Measurements from ENCODE around the gene TMEM150A. TPM values are rescaled to one million over a fixed set of nuclear protein-coding genes. Genes with fewer than 3 reads are reported as not detected.
"Not testable (repeated sequence)": the region's sequence is repeated elsewhere in the genome, so short reads cannot be mapped to it uniquely, and the experiment has no call there.

TMEM150A gene
- total RNA-seq, 1 experiment from 2014 or later, result 13.3 TPM

- DNase-seq, result no peak
- Histone ChIP-seq H3K27me3 (ENCODE audit: low read length) (no peaks in the 10 kb centered on the region), H3K9me2 (replicated peaks; ENCODE audit: insufficient read depth, low read length) (no peaks in the 10 kb centered on the region), H4K20me1 (ENCODE audit: insufficient read depth, low read depth, low read length) (peaks cover 41% of the 10 kb centered on the region), H3K79me2 (ENCODE audit: low read length) (peaks cover 64% of the 10 kb centered on the region), H2AFZ (ENCODE audit: low read length) (no peak overlapping the region), H3K27ac (ENCODE audit: low read length) (no peak overlapping the region), H3K4me3 (ENCODE audit: low read length) (no peak overlapping the region), H3K4me1 (ENCODE audit: low read length) (peaks cover 28% of the 10 kb centered on the region), H3K9ac (ENCODE audit: low read length) (no peak overlapping the region), H3K9me3 (ENCODE audit: low read length) (no peaks in the 10 kb centered on the region), H3K36me3 (ENCODE audit: insufficient read depth, low read length) (peaks cover 55% of the 10 kb centered on the region), H3K4me2 (ENCODE audit: low read depth, low read length, poor library complexity, severe bottlenecking) (no peak overlapping the region)
Observed at GRCh38 chr2:85619617-85620016, 17.1 kb upstream of the TMEM150A start.

- peaks cover 31% of the 10 kb centered on the region for H4K20me1 ChIP-seq (ENCODE audit: insufficient read depth, low read depth, low read length)
- peak overlapping the region; percentile 93 for H3K4me3 ChIP-seq (ENCODE audit: low read length)
- peaks cover 61% of the 10 kb centered on the region for H3K79me2 ChIP-seq (ENCODE audit: low read length)
- not testable (repeated sequence) for H3K9me2 ChIP-seq (replicated peaks; ENCODE audit: insufficient read depth, low read length); H2AFZ ChIP-seq (ENCODE audit: low read length); H3K27me3 ChIP-seq (ENCODE audit: low read length); H3K27ac ChIP-seq (ENCODE audit: low read length); DNase-seq; H3K9me3 ChIP-seq (ENCODE audit: low read length)
- H3K4me2 ChIP-seq (ENCODE audit: low read depth, low read length, poor library complexity, severe bottlenecking), result peak overlapping the region; percentile 92
- H3K4me1 ChIP-seq (ENCODE audit: low read length), result peaks cover 31% of the 10 kb centered on the region
- H3K9ac ChIP-seq (ENCODE audit: low read length), result peak overlapping the region; percentile 97
- peaks cover 38% of the 10 kb centered on the region for H3K36me3 ChIP-seq (ENCODE audit: insufficient read depth, low read length)
Observed at GRCh38 chr2:85617723-85618122, 15.2 kb upstream of the TMEM150A start.

GRCh38 chr2:85615413-85615728 lies 12.9 kb upstream of the TMEM150A start:
- H3K79me2 ChIP-seq (ENCODE audit: low read length), result peaks cover 67% of the 10 kb centered on the region
- H3K36me3 ChIP-seq (ENCODE audit: insufficient read depth, low read length), result peaks cover 21% of the 10 kb centered on the region
- H3K4me2 ChIP-seq (ENCODE audit: low read depth, low read length, poor library complexity, severe bottlenecking), result no peak overlapping the region
- H3K4me1 ChIP-seq (ENCODE audit: low read length), result peaks cover 46% of the 10 kb centered on the region
- no peak overlapping the region for H2AFZ ChIP-seq (ENCODE audit: low read length)
- peaks cover 25% of the 10 kb centered on the region for H4K20me1 ChIP-seq (ENCODE audit: insufficient read depth, low read depth, low read length)
- no peaks in the 10 kb centered on the region for H3K9me2 ChIP-seq (replicated peaks; ENCODE audit: insufficient read depth, low read length)
- H3K27me3 ChIP-seq (ENCODE audit: low read length), result no peaks in the 10 kb centered on the region
- H3K27ac ChIP-seq (ENCODE audit: low read length), result no peak overlapping the region
- no peak for DNase-seq
- H3K4me3 ChIP-seq (ENCODE audit: low read length), result peak overlapping the region; percentile 93; the same call in 1 of the 2 replicates
- H3K9me3 ChIP-seq (ENCODE audit: low read length), result no peaks in the 10 kb centered on the region
- H3K9ac ChIP-seq (ENCODE audit: low read length), result no peak overlapping the region

GRCh38 chr2:85614757-85615156 lies 12.3 kb upstream of the TMEM150A start:
- not testable (repeated sequence) for H3K9me2 ChIP-seq (replicated peaks; ENCODE audit: insufficient read depth, low read length); H3K4me3 ChIP-seq (ENCODE audit: low read length); H2AFZ ChIP-seq (ENCODE audit: low read length); H3K4me2 ChIP-seq (ENCODE audit: low read depth, low read length, poor library complexity, severe bottlenecking); DNase-seq; H3K9ac ChIP-seq (ENCODE audit: low read length); H3K27me3 ChIP-seq (ENCODE audit: low read length); H3K9me3 ChIP-seq (ENCODE audit: low read length); H3K27ac ChIP-seq (ENCODE audit: low read length)
- H4K20me1 ChIP-seq (ENCODE audit: insufficient read depth, low read depth, low read length), result peaks cover 25% of the 10 kb centered on the region
- peaks cover 19% of the 10 kb centered on the region for H3K36me3 ChIP-seq (ENCODE audit: insufficient read depth, low read length)
- H3K79me2 ChIP-seq (ENCODE audit: low read length), result peaks cover 66% of the 10 kb centered on the region
- H3K4me1 ChIP-seq (ENCODE audit: low read length), result peaks cover 48% of the 10 kb centered on the region

GRCh38 chr2:85613717-85614515 lies 11.4 kb upstream of the TMEM150A start:
- H3K27me3 ChIP-seq (ENCODE audit: low read length), result no peaks in the 10 kb centered on the region
- peaks cover 42% of the 10 kb centered on the region for H3K4me1 ChIP-seq (ENCODE audit: low read length)
- H3K79me2 ChIP-seq (ENCODE audit: low read length), result peaks cover 62% of the 10 kb centered on the region
- no peak overlapping the region for H3K4me2 ChIP-seq (ENCODE audit: low read depth, low read length, poor library complexity, severe bottlenecking)
- no peak overlapping the region for H3K4me3 ChIP-seq (ENCODE audit: low read length)
- H3K9me3 ChIP-seq (ENCODE audit: low read length), result no peaks in the 10 kb centered on the region
- no peak overlapping the region for H3K9ac ChIP-seq (ENCODE audit: low read length)
- no peak for DNase-seq
- no peak overlapping the region for H2AFZ ChIP-seq (ENCODE audit: low read length)
- peaks cover 18% of the 10 kb centered on the region for H4K20me1 ChIP-seq (ENCODE audit: insufficient read depth, low read depth, low read length)
- H3K9me2 ChIP-seq (replicated peaks; ENCODE audit: insufficient read depth, low read length), result no peaks in the 10 kb centered on the region
- no peak overlapping the region for H3K27ac ChIP-seq (ENCODE audit: low read length)
- peaks cover 12% of the 10 kb centered on the region for H3K36me3 ChIP-seq (ENCODE audit: insufficient read depth, low read length)

- Histone ChIP-seq H4K20me1 (ENCODE audit: insufficient read depth, low read depth, low read length) (peaks cover 3% of the 10 kb centered on the region), H3K4me1 (ENCODE audit: low read length) (peaks cover 25% of the 10 kb centered on the region), H2AFZ (ENCODE audit: low read length) (peak within 1 kb of the TSS; percentile 58), H3K27me3 (ENCODE audit: low read length) (no peaks in the 10 kb centered on the region), H3K4me2 (ENCODE audit: low read depth, low read length, poor library complexity, severe bottlenecking) (peak within 1 kb of the TSS; percentile 90), H3K9me2 (replicated peaks; ENCODE audit: insufficient read depth, low read length) (no peaks in the 10 kb centered on the region), H3K4me3 (ENCODE audit: low read length) (peak within 1 kb of the TSS; percentile 81), H3K9ac (ENCODE audit: low read length) (peak within 1 kb of the TSS; percentile 93), H3K27ac (ENCODE audit: low read length) (peak within 1 kb of the TSS; percentile 82), H3K79me2 (ENCODE audit: low read length) (peaks cover 50% of the 10 kb centered on the region), H3K9me3 (ENCODE audit: low read length) (no peaks in the 10 kb centered on the region), H3K36me3 (ENCODE audit: insufficient read depth, low read length) (peaks cover 13% of the 10 kb centered on the region; the same call in 1 of the 2 replicates)
- peak; percentile 99 for DNase-seq
Observed at GRCh38 chr2:85611705-85612587, 9.4 kb upstream of the TMEM150A start, which contains the start of gene C2orf68. C2orf68 (minus strand) TSS chr2:85612066; CDS start chr2:85611984, 82 bp downstream.

GRCh38 chr2:85611217-85611704 lies 8.8 kb upstream of the TMEM150A start:
- H3K9me2 ChIP-seq (replicated peaks; ENCODE audit: insufficient read depth, low read length), result no peaks in the 10 kb centered on the region
- peak overlapping the region; percentile 93 for H3K9ac ChIP-seq (ENCODE audit: low read length)
- H3K36me3 ChIP-seq (ENCODE audit: insufficient read depth, low read length), result peaks cover 13% of the 10 kb centered on the region; the same call in 1 of the 2 replicates
- no peaks in the 10 kb centered on the region for H3K9me3 ChIP-seq (ENCODE audit: low read length)
- peak overlapping the region; percentile 29; the same call in 1 of the 2 replicates for H3K27ac ChIP-seq (ENCODE audit: low read length)
- H3K4me1 ChIP-seq (ENCODE audit: low read length), result peaks cover 23% of the 10 kb centered on the region
- H3K79me2 ChIP-seq (ENCODE audit: low read length), result peaks cover 43% of the 10 kb centered on the region
- H4K20me1 ChIP-seq (ENCODE audit: insufficient read depth, low read depth, low read length), result no peaks in the 10 kb centered on the region
- no peaks in the 10 kb centered on the region for H3K27me3 ChIP-seq (ENCODE audit: low read length)
- peak overlapping the region; percentile 81 for H3K4me3 ChIP-seq (ENCODE audit: low read length)
- peak overlapping the region; percentile 58 for H2AFZ ChIP-seq (ENCODE audit: low read length)
- no peak for DNase-seq
- H3K4me2 ChIP-seq (ENCODE audit: low read depth, low read length, poor library complexity, severe bottlenecking), result peak overlapping the region; percentile 90

Data from Karpas-422 (cell line).